SU-DHL-6 (cell line): ENCODE results near the gene ESYT2.

Experiments
- CTCF ChIP-seq: fragments of 200-600 bp; sonication (generic); IDR thresholded peaks from one replicate; pipeline ENCODE4 v1.5.1; 2017; ENCODE audit warnings: antibody characterized with exemption, mild to moderate bottlenecking, low read length, moderate library complexity; ENCODE audit not compliant: insufficient read depth, poor library complexity, severe bottlenecking
- EZH2phosphoT487 ChIP-seq: fragments of 200-600 bp; sonication (generic), shearing (Covaris generic); conservative IDR thresholded peaks from 2 replicates; pipeline ENCODE4 v1.6.1; 2018; ENCODE audit warnings: mild to moderate bottlenecking, antibody characterized with exemption, low read length, moderate library complexity, mixed read lengths

GRCh38 chr7:158834878-158835784 is 5.8 kb upstream of the ESYT2 start:
- TF ChIP-seq CTCF = no peak
- no peak for TF ChIP-seq EZH2phosphoT487
